ENCODE data around the gene ASAP3.

Gene ASAP3

GRCh38 chr1:23451441-23451840, 32.5 kb downstream of the ASAP3 start:
- FAIRE-seq (no peak), DNase-seq (ENCODE audit: insufficient read length, low spot score) (no peak)

DNA sequence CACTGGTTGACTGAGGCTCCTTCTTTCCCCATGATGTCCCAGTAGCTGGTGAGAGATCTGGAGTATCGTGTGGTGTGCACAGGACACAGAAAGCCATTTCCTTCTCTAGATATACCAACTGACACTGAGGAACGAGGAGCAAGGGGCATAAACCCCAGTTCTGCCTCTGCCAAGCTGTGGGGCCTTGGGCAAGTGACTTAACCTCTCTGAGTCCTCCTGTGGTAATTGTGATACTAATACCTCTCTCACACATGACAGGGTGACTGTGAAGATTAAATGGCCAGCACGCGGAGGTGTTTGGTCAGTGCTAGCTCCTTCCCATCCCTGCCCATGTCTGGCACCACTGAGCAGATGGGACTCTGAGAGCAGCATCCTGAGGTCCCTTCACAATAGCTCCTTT, 33.1 kb downstream of the ASAP3 start:
- DNase-seq (ENCODE audit: insufficient read length, low spot score), result no peak
- no peak for FAIRE-seq

GRCh38 chr1:23449958-23450357, 34.0 kb downstream of the ASAP3 start:
- DNase-seq (ENCODE audit: insufficient read length, low spot score), result no peak
- FAIRE-seq, result no peak

DNA sequence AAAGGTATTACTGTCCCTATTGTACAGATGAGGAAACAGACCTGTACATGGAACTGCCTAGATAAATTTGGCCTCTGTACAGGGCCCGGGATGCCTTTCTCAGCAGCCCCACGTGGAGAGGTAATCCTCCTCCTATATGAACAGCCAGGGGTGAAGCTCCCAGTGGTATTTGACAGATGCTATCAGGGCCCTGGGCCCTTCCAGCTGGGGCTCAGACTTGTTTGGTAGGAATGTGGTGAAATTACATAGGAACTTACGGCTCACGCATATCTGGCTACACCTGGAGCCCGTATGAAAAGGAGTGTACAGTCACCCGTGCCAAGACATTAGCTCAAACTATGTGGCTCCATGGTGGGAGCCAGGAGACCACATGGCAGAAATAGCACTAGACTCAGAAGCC, 34.7 kb downstream of the ASAP3 start:
- no peak for FAIRE-seq
- no peak for DNase-seq (ENCODE audit: insufficient read length, low spot score)

- DNase-seq (ENCODE audit: insufficient read length, low spot score) (no peak), FAIRE-seq (no peak)
These were observed 35.1 kb downstream of the ASAP3 start for GRCh38 chr1:23448846-23449245.

- DNase-seq (ENCODE audit: insufficient read length, low spot score), result no peak
- FAIRE-seq, result no peak
These were observed 37.2 kb downstream of the ASAP3 start for GRCh38 chr1:23446661-23447310.

DNA sequence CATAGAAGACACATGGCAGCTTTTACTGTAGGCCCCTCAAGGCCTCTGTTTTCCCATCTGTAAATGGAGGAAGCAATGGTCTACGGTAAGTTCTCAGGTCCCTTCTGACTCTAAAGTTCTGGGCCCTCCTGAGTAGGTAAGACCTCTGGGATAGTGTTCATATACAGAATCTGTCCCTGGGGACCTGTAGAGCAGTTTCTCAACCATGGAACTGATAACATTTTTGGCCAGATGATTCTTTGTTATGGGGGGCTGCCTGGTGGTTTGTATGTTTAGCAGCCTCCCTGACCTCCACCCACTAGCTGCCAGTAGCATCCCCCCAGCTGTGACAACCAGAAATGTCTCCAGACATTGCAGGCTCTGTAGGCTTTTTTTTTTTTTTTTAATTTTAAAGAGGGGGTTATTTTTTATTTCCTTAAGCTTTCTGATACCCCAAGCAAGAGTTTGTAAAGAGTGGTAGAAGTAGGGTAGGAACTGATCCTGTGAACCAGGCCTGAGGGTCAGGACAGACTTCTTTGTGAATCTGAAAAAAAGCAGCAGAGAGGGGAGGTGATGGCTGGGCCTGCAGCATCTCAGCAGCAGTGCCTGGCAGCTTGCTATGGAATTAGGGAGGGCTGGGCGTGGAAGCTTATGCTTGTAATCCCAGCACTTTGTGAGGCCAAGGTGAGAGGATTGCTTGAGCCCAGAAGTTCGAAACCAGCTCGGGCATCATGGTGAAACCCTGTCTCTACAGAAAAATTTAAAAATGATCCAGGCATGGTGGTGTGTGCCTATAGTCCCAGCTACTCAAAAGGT, 39.2 kb downstream of the ASAP3 start:
- FAIRE-seq (no peak), DNase-seq (ENCODE audit: insufficient read length, low spot score) (no peak)

DNA sequence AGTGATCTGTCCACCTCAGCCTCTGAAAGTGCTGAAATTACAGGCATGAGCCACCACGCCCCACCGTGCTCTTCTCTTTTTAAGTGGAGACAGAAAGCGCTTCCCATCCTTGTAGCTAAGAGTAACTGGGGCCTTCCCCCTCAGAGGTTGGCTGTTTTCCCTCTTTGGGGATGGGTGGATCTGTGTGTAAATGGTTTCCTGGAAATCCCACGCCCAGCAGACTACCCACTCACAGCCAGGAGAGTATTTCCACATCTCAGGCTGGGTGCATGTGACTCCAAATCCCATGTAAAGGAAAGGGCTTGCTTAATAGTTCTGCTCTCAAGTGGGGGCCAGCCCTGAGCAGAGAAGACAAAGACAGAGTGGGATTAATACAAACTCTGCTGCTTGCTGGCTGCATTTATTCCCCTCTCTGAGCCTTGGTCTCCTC, 39.9 kb downstream of the ASAP3 start:
- DNase-seq (ENCODE audit: insufficient read length, low spot score) (no peak), FAIRE-seq (no peak)

DNA sequence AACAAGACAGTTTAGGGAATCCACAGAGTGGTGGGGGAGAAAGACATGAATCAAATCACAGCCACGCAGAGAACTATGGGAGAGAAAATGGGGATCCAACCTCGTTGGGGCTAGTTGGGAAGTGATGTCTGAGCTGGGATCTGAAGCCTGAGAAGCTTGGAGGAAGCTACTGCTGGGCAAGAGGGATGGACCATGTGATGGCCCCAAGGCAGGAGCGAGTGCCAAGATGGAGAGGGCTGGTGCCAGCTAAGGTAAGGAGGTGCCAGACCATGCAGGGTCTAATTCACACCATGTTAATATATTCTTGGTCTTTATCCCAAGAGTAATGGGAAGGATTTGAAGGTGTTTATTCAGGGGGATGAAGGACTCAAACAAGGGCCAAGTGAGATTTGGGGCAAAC, 41.2 kb downstream of the ASAP3 start:
- no peak for FAIRE-seq
- DNase-seq (ENCODE audit: insufficient read length, low spot score), result no peak

DNA sequence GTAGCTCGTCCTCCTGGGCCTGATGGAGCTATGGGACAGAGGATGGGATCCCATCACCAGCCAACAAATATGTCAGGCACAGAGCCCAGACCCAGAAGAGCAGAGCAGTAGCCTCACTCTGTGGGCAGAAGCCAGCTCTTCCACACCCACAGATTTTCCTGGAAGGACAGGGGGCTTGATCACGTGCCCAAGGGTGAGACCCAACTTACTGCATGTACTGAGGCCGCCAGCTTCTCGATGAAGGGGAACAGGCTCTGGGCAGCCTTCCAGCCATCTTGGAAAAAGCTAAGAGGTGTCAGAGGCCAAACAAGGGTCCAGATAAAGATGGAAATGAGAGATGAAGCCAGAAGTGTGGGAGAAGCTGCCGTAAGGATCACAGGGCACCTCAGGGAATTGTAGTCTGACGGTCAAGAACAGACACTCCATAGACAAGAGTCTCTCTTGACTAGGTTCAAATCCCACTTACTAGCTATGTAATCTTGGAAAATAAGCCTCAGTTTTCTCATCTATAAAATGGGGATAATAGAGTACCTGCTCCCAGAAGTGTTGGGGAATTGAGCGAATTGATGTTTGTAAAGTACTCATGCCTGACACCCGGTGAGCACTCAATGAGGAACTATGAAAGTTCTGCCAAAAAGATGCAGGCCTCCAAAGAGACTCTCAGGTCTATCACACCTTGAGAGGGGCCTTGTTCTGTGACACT, 42.4 kb downstream of the ASAP3 start:
- no peak for FAIRE-seq
- DNase-seq (ENCODE audit: insufficient read length, low spot score), result no peak

- DNase-seq (ENCODE audit: insufficient read length, low spot score) (no peak), FAIRE-seq (no peak)
These were observed 45.4 kb downstream of the ASAP3 start for GRCh38 chr1:23438545-23438944.

DNA sequence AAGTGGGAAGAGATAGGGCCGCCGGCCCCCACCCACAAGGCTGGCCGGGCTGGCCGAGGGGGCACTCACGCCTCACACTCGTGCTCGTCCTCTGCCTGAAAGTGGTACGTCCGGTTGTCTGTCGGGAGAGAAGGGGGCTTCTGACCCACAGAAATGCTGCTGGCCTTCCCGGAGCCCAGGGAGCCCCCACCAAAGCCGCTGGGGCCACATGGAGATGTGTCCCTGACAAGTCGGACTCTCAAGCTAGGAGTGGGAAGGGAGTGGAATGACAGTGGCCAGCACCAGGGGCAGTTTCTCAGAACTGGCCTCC, 46.7 kb downstream of the ASAP3 start:
- DNase-seq (ENCODE audit: insufficient read length, low spot score) (no peak), FAIRE-seq (no peak)

GRCh38 chr1:23436520-23437354, 47.2 kb downstream of the ASAP3 start:
- no peak for FAIRE-seq
- DNase-seq (ENCODE audit: insufficient read length, low spot score), result no peak

GRCh38 chr1:23434260-23434775, 49.7 kb downstream of the ASAP3 start:
- FAIRE-seq (no peak), DNase-seq (ENCODE audit: insufficient read length, low spot score) (no peak)

GRCh38 chr1:23433122-23433521, 50.9 kb downstream of the ASAP3 start:
- FAIRE-seq (no peak), DNase-seq (ENCODE audit: insufficient read length, low spot score) (no peak)

GRCh38 chr1:23431431-23431830, 52.5 kb downstream of the ASAP3 start:
- DNase-seq (ENCODE audit: insufficient read length, low spot score) (no peak), FAIRE-seq (no peak)

- DNase-seq (ENCODE audit: insufficient read length, low spot score) (no peak), FAIRE-seq (no peak)
These were observed 53.2 kb downstream of the ASAP3 start for GRCh38 chr1:23430803-23431202.

GRCh38 chr1:23428136-23428905, 55.7 kb downstream of the ASAP3 start:
- no peak for FAIRE-seq
- DNase-seq (ENCODE audit: insufficient read length, low spot score), result no peak

DNA sequence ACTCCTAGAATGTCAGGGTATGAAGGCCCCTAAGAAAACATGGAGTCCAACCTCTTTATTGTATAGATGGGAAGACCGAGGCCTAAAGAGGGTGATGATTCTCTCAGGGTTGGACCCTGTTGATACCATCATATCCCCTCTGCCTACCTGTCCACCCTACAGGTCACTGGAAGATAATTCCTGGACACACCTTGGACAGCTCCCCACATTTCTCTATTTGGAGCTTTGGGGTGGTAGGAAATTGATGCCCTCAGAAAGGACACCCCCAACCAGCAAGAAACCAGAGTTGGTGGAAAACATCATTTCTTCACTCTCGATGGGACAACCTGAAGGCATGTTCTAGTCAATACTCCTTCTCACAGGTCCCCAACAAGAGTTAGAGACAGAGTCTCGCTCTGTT, 56.4 kb downstream of the ASAP3 start:
- FAIRE-seq, result no peak
- DNase-seq (ENCODE audit: insufficient read length, low spot score), result no peak

DNA sequence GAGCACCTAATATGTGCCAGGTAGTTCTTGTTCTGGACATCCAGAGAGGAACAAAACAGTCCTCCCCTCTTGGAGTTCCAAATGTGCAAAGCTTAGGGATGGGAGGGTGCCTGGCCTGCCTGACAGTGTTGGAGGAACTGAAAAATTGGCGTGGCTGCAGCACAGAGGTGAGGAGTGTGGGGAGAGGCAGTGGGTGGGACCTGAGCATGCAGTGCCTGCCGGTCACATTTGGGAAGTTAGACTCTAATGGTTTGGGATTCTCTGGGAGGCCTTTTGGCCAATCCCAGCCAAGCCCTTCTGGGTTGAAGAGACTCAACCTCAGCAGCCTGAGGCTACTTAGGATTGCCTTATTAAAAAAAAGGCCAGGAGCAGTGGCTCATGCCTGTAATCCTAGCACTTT, 57.2 kb downstream of the ASAP3 start:
- DNase-seq (ENCODE audit: insufficient read length, low spot score), result no peak

More for the DNA sequence above, 57.2 kb downstream of the ASAP3 start:
- FAIRE-seq, result no peak

All from HTR-8/SVneo (cell line).